Activated T-cell treated with anti-CD3 and anti-CD28 coated beads, Interleukin-2, amount 50 U/mL, for 24 hours (primary cell): Measurements from ENCODE around the gene COX7A2.
A peak's percentile ranks its signal among the peaks of the same experiment; 100 is the strongest.

Experiments used
- DNase-seq: peaks from one replicate; pipeline ENCODE4 v3.0.0-alpha.2; 2020
- H3K27ac Mint-ChIP-seq: 2 replicates; pipeline ENCODE4 v1.8.0; 2020; ENCODE audit warnings: mild to moderate bottlenecking, mixed read lengths
- H3K27me3 Mint-ChIP-seq: 2 replicates; pipeline ENCODE4 v1.8.0; 2020; ENCODE audit warnings: mixed read lengths
- H3K36me3 Mint-ChIP-seq: 2 replicates; pipeline ENCODE4 v1.8.0; 2020; ENCODE audit warnings: low read depth, mixed read lengths
- H3K4me1 Mint-ChIP-seq: 2 replicates; pipeline ENCODE4 v1.8.0; 2020; ENCODE audit warnings: low read depth, mixed read lengths
- H3K4me3 Mint-ChIP-seq: 2 replicates; pipeline ENCODE4 v1.8.0; 2020; ENCODE audit warnings: mild to moderate bottlenecking, moderate library complexity, mixed read lengths
- H3K9me3 Mint-ChIP-seq: 2 replicates; pipeline ENCODE4 v1.8.0; 2020; ENCODE audit warnings: mixed read lengths

COX7A2 gene

DNA sequence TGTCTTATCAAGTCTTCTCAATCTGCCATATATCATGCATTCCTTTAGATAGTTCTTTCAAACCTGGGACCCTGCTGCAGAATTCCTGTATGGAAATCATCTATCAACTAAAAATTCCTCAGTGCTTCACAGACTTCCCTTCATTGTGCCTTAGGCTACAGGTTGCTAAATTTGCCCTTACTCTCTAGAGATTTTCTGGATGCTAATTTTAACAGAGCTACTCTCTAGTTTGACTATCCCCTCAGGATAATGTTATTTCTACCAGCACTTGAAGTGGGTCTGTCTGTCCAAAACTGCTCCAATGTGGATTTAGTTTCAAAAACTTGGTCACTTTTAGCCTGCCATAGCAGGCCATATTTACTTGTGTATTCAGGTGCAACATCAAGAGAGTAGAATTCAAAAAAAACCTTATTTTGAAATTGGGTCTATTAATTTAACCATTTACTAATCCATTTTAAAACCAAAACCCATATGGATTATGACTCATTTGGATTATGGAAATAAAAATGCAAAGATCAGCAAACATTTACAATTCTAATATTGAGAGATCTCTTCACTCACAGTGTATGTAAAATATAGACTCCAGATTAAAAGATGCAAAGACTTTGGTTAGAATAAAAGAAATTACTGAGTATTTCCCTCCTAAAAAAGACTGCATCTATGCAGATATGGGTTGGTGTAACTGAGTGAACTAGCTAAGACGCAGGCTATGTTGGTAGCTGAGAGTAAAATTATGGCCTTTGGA lies 13.9 kb upstream of the COX7A2 start:
- Mint-ChIP-seq H3K27ac (no peak overlapping the region), H3K36me3 (peaks cover 76% of the 10 kb centered on the region), H3K4me1 (no peaks in the 10 kb centered on the region), H3K4me3 (no peak overlapping the region), H3K9me3 (no peaks in the 10 kb centered on the region), H3K27me3 (no peaks in the 10 kb centered on the region)
- DNase-seq = no peak

DNA sequence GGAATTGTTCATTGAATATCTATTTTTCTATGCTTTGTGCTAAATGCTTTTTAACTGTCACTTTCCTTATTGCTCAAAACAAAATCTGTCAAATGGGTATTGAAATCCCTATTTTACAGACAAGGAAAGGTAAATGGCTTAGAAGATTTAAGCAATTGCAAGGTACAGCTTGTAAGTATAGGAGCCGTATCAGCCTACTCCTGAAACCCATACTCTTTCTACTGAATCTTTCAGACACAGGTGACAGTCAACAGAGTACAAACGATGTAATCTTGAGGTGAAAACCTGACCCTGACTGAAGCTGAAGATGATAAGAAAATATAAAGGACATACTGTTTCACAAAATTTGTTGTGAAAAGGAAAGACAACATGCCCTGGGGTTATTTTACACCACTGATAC lies 7.0 kb upstream of the COX7A2 start:
- Mint-ChIP-seq H3K4me1 (no peaks in the 10 kb centered on the region), H3K4me3 (no peak overlapping the region)

GRCh38 chr6:75249837-75250236 lies 6.2 kb upstream of the COX7A2 start:
- no peak overlapping the region for H3K4me3 Mint-ChIP-seq
- H3K36me3 Mint-ChIP-seq = peaks cover 10% of the 10 kb centered on the region
- H3K27ac Mint-ChIP-seq = no peak overlapping the region
- H3K27me3 Mint-ChIP-seq = peaks cover 10% of the 10 kb centered on the region
- H3K9me3 Mint-ChIP-seq = no peaks in the 10 kb centered on the region
- DNase-seq = no peak
- H3K4me1 Mint-ChIP-seq = peaks cover 1% of the 10 kb centered on the region

More for the DNA sequence above, 7.0 kb upstream of the COX7A2 start:
- Mint-ChIP-seq H3K27me3 (peaks cover 6% of the 10 kb centered on the region), H3K27ac (no peak overlapping the region), H3K36me3 (peaks cover 17% of the 10 kb centered on the region), H3K9me3 (no peaks in the 10 kb centered on the region)
- DNase-seq = no peak

DNA sequence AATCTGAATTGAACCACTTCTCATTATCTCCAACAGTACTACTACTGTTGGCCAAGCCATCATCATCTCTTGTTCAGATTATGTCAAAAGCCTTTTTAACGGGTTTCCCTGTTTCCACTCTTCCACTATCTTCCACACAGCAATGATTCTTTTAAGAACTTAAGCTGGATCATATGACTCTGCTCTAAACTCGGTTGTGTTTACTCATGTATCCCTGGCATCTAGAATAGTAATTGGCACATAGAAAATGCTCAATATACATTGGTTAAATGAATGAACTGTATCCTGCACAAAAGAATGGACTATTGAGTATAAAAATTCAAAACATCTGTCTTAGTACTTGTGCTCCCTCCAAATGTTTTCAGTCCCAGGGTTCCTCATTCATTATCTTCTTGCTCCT lies 2.8 kb upstream of the COX7A2 start:
- H3K36me3 Mint-ChIP-seq = peaks cover 15% of the 10 kb centered on the region
- H3K27me3 Mint-ChIP-seq = peaks cover 12% of the 10 kb centered on the region
- H3K27ac Mint-ChIP-seq = no peak overlapping the region
- H3K9me3 Mint-ChIP-seq = no peaks in the 10 kb centered on the region
- peaks cover 18% of the 10 kb centered on the region for H3K4me1 Mint-ChIP-seq
- no peak overlapping the region for H3K4me3 Mint-ChIP-seq
- no peak for DNase-seq

- H3K4me3 Mint-ChIP-seq = peak overlapping the region; percentile 95
- H3K27ac Mint-ChIP-seq = peak overlapping the region; percentile 98
- H3K4me1 Mint-ChIP-seq = peaks cover 31% of the 10 kb centered on the region
- no peaks in the 10 kb centered on the region for H3K9me3 Mint-ChIP-seq
- peak; percentile 34 for DNase-seq
- H3K27me3 Mint-ChIP-seq = peaks cover 12% of the 10 kb centered on the region
- H3K36me3 Mint-ChIP-seq = peaks cover 37% of the 10 kb centered on the region
Observed at GRCh38 chr6:75244063-75244584, 523 bp upstream of the COX7A2 start.

- H3K4me3 Mint-ChIP-seq = no peak overlapping the region
- H3K27ac Mint-ChIP-seq = peak overlapping the region; percentile 4
- peaks cover 18% of the 10 kb centered on the region for H3K4me1 Mint-ChIP-seq
- peaks cover 49% of the 10 kb centered on the region for H3K36me3 Mint-ChIP-seq
- no peaks in the 10 kb centered on the region for H3K27me3 Mint-ChIP-seq
- no peaks in the 10 kb centered on the region for H3K9me3 Mint-ChIP-seq
- DNase-seq = no peak
Observed at GRCh38 chr6:75236630-75237029, 7.0 kb downstream of the COX7A2 start.

DNA sequence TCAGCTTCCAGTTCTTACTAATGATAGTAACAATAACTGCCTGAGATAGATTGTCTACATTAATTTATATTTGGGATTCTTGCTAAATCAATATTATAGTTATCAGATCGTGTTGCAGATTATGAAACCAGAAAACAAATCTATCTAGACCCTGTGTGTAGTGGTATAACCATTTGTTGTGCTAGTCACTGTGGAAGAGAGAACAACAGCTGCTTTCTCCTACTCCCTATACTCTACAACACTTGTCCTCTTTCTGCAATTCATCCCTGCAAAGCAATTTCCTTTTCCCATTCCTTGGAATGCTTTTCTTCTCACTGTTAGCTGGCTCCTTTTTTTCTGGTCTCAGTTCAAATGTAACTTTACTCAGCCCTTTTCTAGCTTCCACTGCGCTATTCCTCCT lies 8.3 kb downstream of the COX7A2 start:
- DNase-seq = no peak
- H3K4me3 Mint-ChIP-seq = no peak overlapping the region
- no peaks in the 10 kb centered on the region for H3K9me3 Mint-ChIP-seq
- H3K36me3 Mint-ChIP-seq = peaks cover 36% of the 10 kb centered on the region
- H3K27me3 Mint-ChIP-seq = no peaks in the 10 kb centered on the region
- peak overlapping the region; percentile 24 for H3K27ac Mint-ChIP-seq
- H3K4me1 Mint-ChIP-seq = peaks cover 9% of the 10 kb centered on the region

- Mint-ChIP-seq H3K36me3 (peaks cover 26% of the 10 kb centered on the region), H3K4me3 (no peak overlapping the region), H3K27ac (peak overlapping the region; percentile 48), H3K4me1 (peaks cover 5% of the 10 kb centered on the region), H3K27me3 (no peaks in the 10 kb centered on the region), H3K9me3 (no peaks in the 10 kb centered on the region)
- DNase-seq = no peak
Observed at GRCh38 chr6:75234126-75234865, 9.3 kb downstream of the COX7A2 start.

GRCh38 chr6:75233092-75233615 lies 10.4 kb downstream of the COX7A2 start:
- H3K9me3 Mint-ChIP-seq = no peaks in the 10 kb centered on the region
- H3K27me3 Mint-ChIP-seq = no peaks in the 10 kb centered on the region
- no peak overlapping the region for H3K27ac Mint-ChIP-seq
- H3K4me3 Mint-ChIP-seq = no peak overlapping the region
- peaks cover 16% of the 10 kb centered on the region for H3K36me3 Mint-ChIP-seq
- H3K4me1 Mint-ChIP-seq = no peaks in the 10 kb centered on the region
- DNase-seq = no peak

DNA sequence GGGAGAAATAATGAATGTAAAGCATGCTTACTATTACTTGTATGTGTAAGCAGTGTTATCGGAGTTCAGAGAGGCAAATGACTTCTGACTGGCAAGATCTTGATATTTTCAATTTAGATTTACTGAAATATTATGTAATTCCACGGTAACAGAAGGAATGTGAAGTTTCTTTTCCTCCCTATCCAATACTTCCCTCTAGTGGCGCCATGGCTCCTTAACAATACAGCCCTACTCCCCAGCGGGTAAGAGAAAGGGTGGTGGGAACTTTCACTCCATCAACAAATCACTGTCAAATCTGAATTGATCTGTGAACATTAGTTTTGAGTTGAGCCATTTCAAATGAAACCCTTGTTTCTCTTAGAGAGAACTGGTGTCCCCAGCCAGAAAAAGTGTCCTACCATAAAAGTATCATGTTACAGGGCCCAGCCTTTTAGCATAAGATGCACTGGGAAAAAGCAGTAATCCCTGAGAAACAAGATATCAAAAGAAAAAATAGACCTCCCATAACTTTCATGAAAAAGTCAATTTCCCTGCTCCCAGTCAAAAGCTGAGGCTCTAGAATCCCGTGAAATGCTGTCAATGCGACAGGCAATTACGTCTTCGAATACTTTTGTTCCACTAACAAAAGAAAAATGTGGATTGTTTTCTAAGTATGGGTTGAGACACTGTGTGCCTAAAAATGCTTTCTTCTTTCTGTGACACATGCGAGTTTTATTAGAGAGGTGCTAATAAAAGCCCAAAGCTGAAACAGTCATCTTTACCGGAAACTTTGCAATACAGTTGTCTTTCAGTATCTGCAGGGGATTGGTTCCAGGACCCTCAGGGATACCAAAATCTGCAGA lies 12.9 kb downstream of the COX7A2 start:
- Mint-ChIP-seq H3K27me3 (no peaks in the 10 kb centered on the region), H3K36me3 (no peaks in the 10 kb centered on the region), H3K4me1 (peaks cover 2% of the 10 kb centered on the region), H3K27ac (no peak overlapping the region), H3K9me3 (no peaks in the 10 kb centered on the region), H3K4me3 (no peak overlapping the region)
- no peak for DNase-seq

DNA sequence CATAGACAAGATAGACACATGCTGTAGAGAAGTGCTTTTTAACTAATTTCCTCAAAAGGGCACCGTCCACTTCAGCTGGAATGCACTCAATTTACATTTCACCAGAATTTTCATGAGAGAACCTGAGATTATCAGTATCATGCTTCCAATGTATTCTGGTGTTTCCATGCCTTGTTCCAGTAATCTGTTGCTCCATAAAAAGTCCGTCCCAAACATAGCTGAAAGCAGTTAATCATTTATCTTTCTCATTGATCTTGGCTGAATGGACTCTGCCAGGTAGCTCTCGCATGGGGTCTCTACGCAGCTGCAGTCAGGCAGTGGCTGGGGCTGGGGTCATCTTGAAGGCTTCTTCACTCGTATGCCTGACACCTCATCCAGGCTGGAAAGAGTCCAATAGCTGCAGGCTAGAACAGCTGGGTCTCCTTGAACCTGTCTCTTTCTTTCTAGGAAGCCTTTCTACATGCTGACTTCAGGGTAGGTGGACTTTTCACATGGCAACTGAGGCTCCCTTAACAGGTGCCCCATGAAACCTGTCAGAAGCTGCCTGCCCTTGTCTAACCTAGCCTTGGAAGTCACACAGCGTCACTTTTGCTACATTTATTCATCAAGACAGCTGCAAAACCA lies 19.2 kb downstream of the COX7A2 start:
- Mint-ChIP-seq H3K4me1 (peaks cover 2% of the 10 kb centered on the region), H3K9me3 (no peaks in the 10 kb centered on the region), H3K27ac (no peak overlapping the region), H3K27me3 (peaks cover 14% of the 10 kb centered on the region), H3K36me3 (no peaks in the 10 kb centered on the region), H3K4me3 (no peak overlapping the region)
- DNase-seq = no peak

DNA sequence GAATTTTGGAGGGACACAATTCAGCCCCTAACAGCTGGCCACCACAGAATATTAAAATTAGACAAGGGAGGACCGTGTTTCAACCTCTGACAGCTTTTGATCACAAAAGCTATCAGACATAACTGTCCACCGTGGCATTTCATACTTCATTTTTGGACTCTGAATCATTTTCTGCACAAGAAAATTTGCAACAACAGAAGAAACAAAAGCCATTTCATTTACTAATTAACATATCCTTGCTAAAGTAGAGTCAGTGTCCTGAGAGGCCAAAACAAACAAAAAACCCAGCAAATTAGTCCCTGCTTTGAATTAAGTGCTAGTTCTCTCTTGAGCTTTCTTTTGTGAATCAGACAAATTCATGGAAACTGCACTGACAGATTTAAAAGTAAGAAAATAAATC lies 20.2 kb downstream of the COX7A2 start:
- Mint-ChIP-seq H3K4me3 (no peak overlapping the region), H3K27me3 (peaks cover 17% of the 10 kb centered on the region), H3K9me3 (no peaks in the 10 kb centered on the region), H3K27ac (no peak overlapping the region), H3K36me3 (no peaks in the 10 kb centered on the region), H3K4me1 (peaks cover 2% of the 10 kb centered on the region)
- DNase-seq = no peak

- Mint-ChIP-seq H3K27ac (no peak overlapping the region), H3K4me1 (peaks cover 7% of the 10 kb centered on the region), H3K27me3 (peaks cover 26% of the 10 kb centered on the region), H3K36me3 (no peaks in the 10 kb centered on the region), H3K4me3 (no peak overlapping the region), H3K9me3 (no peaks in the 10 kb centered on the region)
- DNase-seq = no peak
Observed at GRCh38 chr6:75222261-75222660, 21.3 kb downstream of the COX7A2 start.

GRCh38 chr6:75221116-75221515 lies 22.5 kb downstream of the COX7A2 start:
- H3K27me3 Mint-ChIP-seq = peaks cover 37% of the 10 kb centered on the region
- H3K27ac Mint-ChIP-seq = no peak overlapping the region
- H3K4me3 Mint-ChIP-seq = no peak overlapping the region
- DNase-seq = no peak
- no peaks in the 10 kb centered on the region for H3K9me3 Mint-ChIP-seq
- H3K4me1 Mint-ChIP-seq = peaks cover 9% of the 10 kb centered on the region
- H3K36me3 Mint-ChIP-seq = no peaks in the 10 kb centered on the region
